Left lung (tissue), 10 donors: ENCODE results near the gene UBE2Q2. TPM values are rescaled to one million over a fixed set of nuclear protein-coding genes. Genes with fewer than 3 reads are reported as not detected.

Experiments used
- ATAC-seq: fragments of 200-7000 bp; cut with Tn5 transposase; one replicate; pipeline ENCODE4 v1.9.1; 2020; ENCODE audit warnings: moderate library complexity
- DNase-seq, 4 donors: peaks; one replicate each; pipeline ENCODE4 v3.0.0-alpha.2; 2013 to 2020
- H3K27ac ChIP-seq, 2 donors: fragments of 200-600 bp; sonication (generic) in 1 of 2; one replicate each; pipeline versions ENCODE4 v1.5.0 to v1.8.0; 2020 to 2021
- H3K27me3 ChIP-seq, 2 donors: fragments of 200-600 bp; sonication (generic) in 1 of 2; one replicate each; pipeline versions ENCODE4 v1.5.0 to v1.8.0; 2020 to 2021
- H3K36me3 ChIP-seq, 2 donors: fragments of 200-600 bp; sonication (generic) in 1 of 2; one replicate each; pipeline versions ENCODE4 v1.5.0 to v1.8.0; 2020 to 2021
- H3K4me1 ChIP-seq, 2 donors: fragments of 200-600 bp; one replicate each; pipeline ENCODE4 v1.8.0; 2021
- H3K4me3 ChIP-seq, 2 donors: fragments of 200-600 bp; sonication (generic) in 1 of 2; one replicate each; pipeline versions ENCODE4 v1.5.0 to v1.8.0; 2020 to 2021; ENCODE audit warnings: mild to moderate bottlenecking in 1 of 2
- H3K9me3 ChIP-seq, 2 donors: fragments of 200-600 bp; sonication (generic) in 1 of 2; one replicate each; pipeline versions ENCODE4 v1.5.0 to v1.8.0; 2020 to 2021
- intact Hi-C, 2 donors: fragments of 100-400 bp; cut with DNase I; formaldehyde crosslinking; loops; one replicate each; pipeline versions ENCODE4 v1.11.2 to v1.14.2; 2022
- polyA plus RNA-seq, 6 donors: library from polyadenylated mRNA; unstranded; fragments of 120-200 nt; gene quantifications; one replicate each; pipeline ENCODE4 v1.2.1, GENCODE V29; 2013; ENCODE audit not compliant: insufficient read length in 6 of 6
- total RNA-seq, 2 donors: library from RNA; stranded (reverse); fragmentation: NEBNext Ultra II Directional; extraction: Animal tissue kit (Norgen Biotek cat#: 25700); gene quantifications; one replicate each; pipeline ENCODE4 v1.2.1, GENCODE V29; 2021
- TF ChIP-seq, protein P1 (sequence below), 2 donors: fragments of 200-600 bp; sonication (generic) in 1 of 2; IDR thresholded peaks; one replicate each; pipeline versions ENCODE4 v1.5.0 to v1.8.0; 2021; ENCODE audit warnings: antibody characterized with exemption in 2 of 2
- donor health status: DM: no; HTN: yes; CAD: no.
- donor health status: DM: no; HTN: no; CAD: no.

Gene UBE2Q2
- total and polyA plus RNA-seq, 8 donors = 30.4 to 64.6 (median 53.1) TPM

DNA sequence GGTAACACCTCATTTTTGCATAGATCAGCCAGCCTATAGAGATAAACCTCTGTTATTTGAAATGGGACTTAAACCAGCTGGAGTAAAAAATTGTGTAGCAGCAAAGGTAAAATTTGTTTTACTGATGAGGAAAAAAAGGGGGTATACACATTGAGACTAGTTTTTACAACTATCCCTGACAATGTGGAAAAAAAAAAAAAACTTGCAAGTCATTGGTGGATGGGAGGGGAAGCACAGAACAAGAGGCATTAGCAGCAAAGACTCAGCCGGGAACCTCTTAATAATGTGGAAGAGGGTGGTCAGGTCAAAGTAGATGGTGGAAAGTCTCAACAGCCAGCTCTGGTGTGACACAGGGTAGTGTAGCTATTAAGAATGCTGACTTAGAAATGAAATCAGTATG, 74.9 kb downstream of the UBE2Q2 start:
- TF ChIP-seq, protein P1, sequence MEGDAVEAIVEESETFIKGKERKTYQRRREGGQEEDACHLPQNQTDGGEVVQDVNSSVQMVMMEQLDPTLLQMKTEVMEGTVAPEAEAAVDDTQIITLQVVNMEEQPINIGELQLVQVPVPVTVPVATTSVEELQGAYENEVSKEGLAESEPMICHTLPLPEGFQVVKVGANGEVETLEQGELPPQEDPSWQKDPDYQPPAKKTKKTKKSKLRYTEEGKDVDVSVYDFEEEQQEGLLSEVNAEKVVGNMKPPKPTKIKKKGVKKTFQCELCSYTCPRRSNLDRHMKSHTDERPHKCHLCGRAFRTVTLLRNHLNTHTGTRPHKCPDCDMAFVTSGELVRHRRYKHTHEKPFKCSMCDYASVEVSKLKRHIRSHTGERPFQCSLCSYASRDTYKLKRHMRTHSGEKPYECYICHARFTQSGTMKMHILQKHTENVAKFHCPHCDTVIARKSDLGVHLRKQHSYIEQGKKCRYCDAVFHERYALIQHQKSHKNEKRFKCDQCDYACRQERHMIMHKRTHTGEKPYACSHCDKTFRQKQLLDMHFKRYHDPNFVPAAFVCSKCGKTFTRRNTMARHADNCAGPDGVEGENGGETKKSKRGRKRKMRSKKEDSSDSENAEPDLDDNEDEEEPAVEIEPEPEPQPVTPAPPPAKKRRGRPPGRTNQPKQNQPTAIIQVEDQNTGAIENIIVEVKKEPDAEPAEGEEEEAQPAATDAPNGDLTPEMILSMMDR (IDR thresholded peaks at IDR 0.05) = no peak
- Histone ChIP-seq H3K9me3 (no peaks in the 10 kb centered on the region), H3K27ac (no peak overlapping the region), H3K27me3 (no peaks in the 10 kb centered on the region), H3K4me3 (no peak overlapping the region), H3K4me1 (peaks cover 0 to 10% of the 10 kb centered on the region in 2 donors), H3K36me3 (peaks cover 0 to 61% of the 10 kb centered on the region in 2 donors)
- DNase-seq (no peak), ATAC-seq (no peak)
- intact Hi-C loops = no loop called here

- ATAC-seq (no peak), DNase-seq (no peak)
- H3K27me3 ChIP-seq = no peaks in the 10 kb centered on the region
- peaks cover 0 to 14% of the 10 kb centered on the region in 2 donors for H3K4me1 ChIP-seq
- TF ChIP-seq, protein P1 (IDR thresholded peaks at IDR 0.05) = no peak
- peaks cover 0 to 42% of the 10 kb centered on the region in 2 donors for H3K36me3 ChIP-seq
- intact Hi-C loops = no loop called here
- H3K9me3 ChIP-seq = no peaks in the 10 kb centered on the region
- no peak overlapping the region for H3K4me3 ChIP-seq
- H3K27ac ChIP-seq = no peak overlapping the region
Measured at GRCh38 chr15:75920079-75920478, 76.8 kb downstream of the UBE2Q2 start.

DNA sequence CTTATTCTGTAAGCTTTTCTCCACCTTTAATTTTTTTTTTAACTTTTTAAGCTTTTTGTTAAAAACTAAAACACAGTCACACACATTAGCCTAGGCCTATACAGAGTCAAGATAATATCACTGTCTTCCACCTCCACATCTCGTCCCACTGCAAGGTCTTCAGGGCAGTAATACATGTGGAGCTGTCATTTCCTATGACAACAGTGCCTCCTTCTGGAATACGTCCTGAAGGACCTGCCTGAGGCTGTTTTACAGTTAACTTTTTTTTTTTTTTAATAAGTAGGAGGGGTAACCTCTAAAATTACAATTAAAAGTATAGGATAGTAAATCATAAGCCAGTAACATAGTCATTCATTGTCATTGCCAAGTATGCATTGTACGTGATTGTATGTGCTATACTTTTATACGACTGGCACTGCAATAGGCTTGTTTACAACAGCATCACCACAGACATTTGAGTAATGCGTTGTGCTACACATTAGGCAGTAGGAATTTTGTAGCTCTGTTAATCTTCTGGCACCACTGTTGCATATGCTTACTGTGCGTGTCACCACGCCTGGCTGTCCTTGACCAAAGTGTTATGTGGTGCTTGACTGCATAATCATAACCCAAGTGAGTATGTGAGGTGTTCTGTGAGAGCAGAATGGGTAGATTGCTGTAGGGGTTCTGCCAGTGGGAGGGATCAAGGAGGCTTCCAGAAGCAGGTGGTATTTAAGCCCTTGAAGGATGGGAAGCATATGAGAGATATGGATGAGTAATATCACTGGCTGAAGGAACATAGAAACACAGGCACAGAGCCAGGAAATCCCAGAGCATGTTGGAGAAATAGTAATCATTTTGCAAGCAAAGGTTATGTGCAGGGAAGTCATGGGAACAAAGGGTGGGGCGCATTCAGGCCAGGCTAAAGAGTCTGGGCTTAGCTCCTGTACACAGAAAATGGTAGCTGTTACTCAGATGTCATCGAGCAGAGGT, 78.8 kb downstream of the UBE2Q2 start:
- H3K36me3 ChIP-seq = peaks cover 0 to 29% of the 10 kb centered on the region in 2 donors
- H3K4me1 ChIP-seq = peaks cover 0 to 17% of the 10 kb centered on the region in 2 donors
- TF ChIP-seq, protein P1 (IDR thresholded peaks at IDR 0.05) = no peak
- DNase-seq = peak in 2 of 4 donors; percentile 19 to 37
- peak; percentile 41 for ATAC-seq
- intact Hi-C loops = no loop called here
- no peak overlapping the region for H3K27ac ChIP-seq
- H3K9me3 ChIP-seq = no peaks in the 10 kb centered on the region
- H3K27me3 ChIP-seq = no peaks in the 10 kb centered on the region
- no peak overlapping the region for H3K4me3 ChIP-seq

DNA sequence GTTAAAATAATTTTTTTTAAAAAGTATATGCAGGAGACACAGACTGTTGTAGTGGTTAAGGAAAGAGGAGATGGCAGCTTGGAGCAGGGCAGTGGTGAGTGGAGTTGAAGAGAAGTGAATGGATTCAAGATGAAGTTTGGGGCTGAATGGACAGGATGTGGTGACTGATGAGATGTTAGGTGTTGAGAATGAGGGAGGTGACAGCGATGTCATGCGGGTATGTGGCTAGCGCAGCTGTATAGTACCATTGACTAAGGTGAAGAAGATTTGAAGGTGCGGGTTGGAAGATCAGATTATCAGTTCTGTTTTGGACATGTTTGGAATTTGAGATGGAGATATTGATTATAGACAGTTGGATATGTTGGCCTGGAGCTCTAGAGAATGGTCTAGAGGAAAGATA, 80.5 kb downstream of the UBE2Q2 start:
- H3K27ac ChIP-seq = no peak overlapping the region
- DNase-seq = no peak
- H3K36me3 ChIP-seq = peaks cover 0 to 12% of the 10 kb centered on the region in 2 donors
- no peak overlapping the region for H3K4me3 ChIP-seq
- no peak for ATAC-seq
- intact Hi-C loops = no loop called here
- TF ChIP-seq, protein P1 (IDR thresholded peaks at IDR 0.05) = no peak
- peaks cover 0 to 17% of the 10 kb centered on the region in 2 donors for H3K4me1 ChIP-seq
- H3K27me3 ChIP-seq = no peaks in the 10 kb centered on the region
- no peaks in the 10 kb centered on the region for H3K9me3 ChIP-seq

DNA sequence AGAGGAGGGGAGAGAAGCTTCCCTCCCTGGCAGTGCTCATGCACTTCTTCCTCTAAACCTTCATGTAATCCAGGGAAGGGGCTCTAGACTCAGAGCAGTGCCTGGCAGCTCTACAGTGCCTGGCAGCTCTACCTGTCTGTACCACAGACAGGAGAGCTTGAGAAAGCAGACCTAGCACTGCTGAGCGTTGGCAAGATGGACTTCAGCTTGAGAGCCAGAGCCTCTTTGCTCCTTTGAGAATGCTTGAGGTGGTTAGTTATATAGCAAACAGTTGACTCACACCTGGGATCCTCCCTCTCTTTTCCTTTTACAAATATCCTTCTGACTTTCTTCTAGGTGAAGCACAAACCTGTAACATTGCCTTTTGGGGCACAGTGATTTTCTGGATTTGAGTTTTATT, 81.3 kb downstream of the UBE2Q2 start:
- intact Hi-C loops = no loop called here
- H3K27ac ChIP-seq = peak overlapping the region in 1 of 2 donors; percentile 1
- DNase-seq = peak in 1 of 4 donors; percentile 64

More for the DNA sequence above, 81.3 kb downstream of the UBE2Q2 start:
- TF ChIP-seq, protein P1 (IDR thresholded peaks at IDR 0.05) = no peak
- Histone ChIP-seq H3K36me3 (peaks cover 0 to 10% of the 10 kb centered on the region in 2 donors), H3K4me1 (peaks cover 0 to 17% of the 10 kb centered on the region in 2 donors), H3K27me3 (no peaks in the 10 kb centered on the region), H3K4me3 (no peak overlapping the region), H3K9me3 (no peaks in the 10 kb centered on the region)
- ATAC-seq = peak; percentile 92
